ENCODE results near the gene NAV3.

The NAV3 gene

GRCh38 chr12:77996670-77997069, 166.0 kb downstream of the NAV3 start:
- no peak for DNase-seq

- DNase-seq, result no peak
Observed at GRCh38 chr12:77998236-77998786, 167.6 kb downstream of the NAV3 start.

- DNase-seq, result no peak
Observed at GRCh38 chr12:77999074-77999715, 168.5 kb downstream of the NAV3 start.

- no peak for DNase-seq
Observed at GRCh38 chr12:78002878-78003277, 172.2 kb downstream of the NAV3 start.

- no peak for DNase-seq
Observed at GRCh38 chr12:78004249-78005093, 173.8 kb downstream of the NAV3 start.

GRCh38 chr12:78005094-78005492, 174.4 kb downstream of the NAV3 start:
- DNase-seq, result no peak

- DNase-seq, result no peak
Observed at GRCh38 chr12:78007173-78007572, 176.5 kb downstream of the NAV3 start.

GRCh38 chr12:78009031-78009430, 178.3 kb downstream of the NAV3 start:
- no peak for DNase-seq

GRCh38 chr12:78018171-78018910, 187.6 kb downstream of the NAV3 start:
- DNase-seq, result no peak

GRCh38 chr12:78018939-78019338, 188.2 kb downstream of the NAV3 start:
- no peak for DNase-seq

- no peak for DNase-seq
Observed at GRCh38 chr12:78028426-78028825, 197.7 kb downstream of the NAV3 start.

GRCh38 chr12:78034025-78034424, 203.3 kb downstream of the NAV3 start:
- no peak for DNase-seq

- DNase-seq, result no peak
Observed at GRCh38 chr12:78035901-78036606, 205.4 kb downstream of the NAV3 start.

- no peak for DNase-seq
Observed at GRCh38 chr12:78036874-78037273, 206.2 kb downstream of the NAV3 start.

- no peak for DNase-seq
Observed at GRCh38 chr12:78037707-78038106, 207.0 kb downstream of the NAV3 start.

GRCh38 chr12:78038541-78038940, 207.8 kb downstream of the NAV3 start:
- DNase-seq, result no peak

- DNase-seq, result no peak
Observed at GRCh38 chr12:78038986-78039385, 208.3 kb downstream of the NAV3 start.

GRCh38 chr12:78040111-78040510, 209.4 kb downstream of the NAV3 start:
- DNase-seq, result no peak

- no peak for DNase-seq
Observed at GRCh38 chr12:78050790-78051189, 220.1 kb downstream of the NAV3 start.

GRCh38 chr12:78055545-78055944, 224.9 kb downstream of the NAV3 start:
- no peak for DNase-seq

- no peak for DNase-seq
Observed at GRCh38 chr12:78057075-78057474, 226.4 kb downstream of the NAV3 start.

GRCh38 chr12:78060186-78060585, 229.5 kb downstream of the NAV3 start:
- no peak for DNase-seq

GRCh38 chr12:78062786-78063185, 232.1 kb downstream of the NAV3 start:
- no peak for DNase-seq

Data from activated effector memory CD4-positive, alpha-beta T cell treated with anti-CD3 and anti-CD28 coated beads, Interleukin-2, amount 50 U/mL, for 16 hours (primary cell).